Measurements from ENCODE around the gene PLEKHG4.

GRCh38 chr16:67238806-67239470 lies 40.4 kb upstream of the PLEKHG4 start:
- TF ChIP-seq CTCF (conservative IDR thresholded peaks at IDR 0.05): no peak
- TF ChIP-seq EZH2 (IDR thresholded peaks at IDR 0.05; ENCODE audit: low read depth): no peak

Measured in PC-9 (cell line).